ENCODE results near the gene GSG1L.

- TF ChIP-seq POLR2A (IDR thresholded peaks at IDR 0.05; ENCODE audit: insufficient read depth in 1 of 2, low read depth in 2 of 2, low read length in 2 of 2) = no peak
- no peak for TF ChIP-seq JUND (CRISPR knock-in tag; IDR thresholded peaks at IDR 0.05)
Observed at GRCh38 chr16:28090646-28091377, 27.3 kb upstream of the GSG1L start.

Data from HepG2 (cell line).